ENCODE data around the gene UVRAG.

UVRAG gene

GRCh38 chr11:75814677-75815344, at the start of gene UVRAG:
TSS of gene UVRAG (plus strand) at chr11:75815210. CDS start at chr11:75815408, 198 bp downstream.
- DNase-seq, result peak; percentile 99

- no peak for DNase-seq
These were observed 48.4 kb upstream of the UVRAG start for GRCh38 chr11:75766443-75767227.

GRCh38 chr11:75767228-75767572, 47.8 kb upstream of the UVRAG start:
- no peak for DNase-seq

- no peak for DNase-seq
These were observed 47.3 kb upstream of the UVRAG start for GRCh38 chr11:75767793-75768111.

GRCh38 chr11:75768112-75768908, 46.7 kb upstream of the UVRAG start, which contains the start of gene DGAT2:
TSS of gene DGAT2 (plus strand) at chr11:75768778. CDS start at chr11:75768992, 214 bp downstream.
- DNase-seq, result peak; percentile 61

- no peak for DNase-seq
These were observed 45.9 kb upstream of the UVRAG start for GRCh38 chr11:75768909-75769771.

GRCh38 chr11:75770102-75770501, 44.9 kb upstream of the UVRAG start:
- DNase-seq, result no peak

GRCh38 chr11:75771646-75772410, 43.2 kb upstream of the UVRAG start:
- DNase-seq, result no peak

GRCh38 chr11:75773595-75774353, 41.2 kb upstream of the UVRAG start:
- no peak for DNase-seq

GRCh38 chr11:75775056-75775455, 40.0 kb upstream of the UVRAG start:
- DNase-seq, result no peak

- no peak for DNase-seq
These were observed 38.5 kb upstream of the UVRAG start for GRCh38 chr11:75776546-75776945.

GRCh38 chr11:75777461-75778110, 37.4 kb upstream of the UVRAG start:
- no peak for DNase-seq

GRCh38 chr11:75778962-75779361, 36.0 kb upstream of the UVRAG start:
- no peak for DNase-seq

- no peak for DNase-seq
These were observed 35.0 kb upstream of the UVRAG start for GRCh38 chr11:75779960-75780359.

GRCh38 chr11:75780888-75781287, 34.1 kb upstream of the UVRAG start:
- no peak for DNase-seq

GRCh38 chr11:75781296-75781695, 33.7 kb upstream of the UVRAG start:
- DNase-seq, result no peak

GRCh38 chr11:75781831-75782230, 33.2 kb upstream of the UVRAG start:
- no peak for DNase-seq

GRCh38 chr11:75782540-75783263, 32.3 kb upstream of the UVRAG start:
- no peak for DNase-seq

- DNase-seq, result no peak
These were observed 31.5 kb upstream of the UVRAG start for GRCh38 chr11:75783416-75784084.
